Stimulated activated CD4-positive, alpha-beta T cell treated with anti-CD3 and anti-CD28 coated beads, Interleukin-1b, Interleukin-23, amount 100 ng/mL, for 1 hour (primary cell): ENCODE results near the gene GSTM1.
A peak's percentile ranks its signal among the peaks of the same experiment; 100 is the strongest.

ENCODE experiments used
- DNase-seq, 2 donors: peaks; one replicate each; pipeline ENCODE4 v3.0.0-alpha.2; 2020; ENCODE audit warnings: low read depth in 2 of 2

The GSTM1 gene

DNA sequence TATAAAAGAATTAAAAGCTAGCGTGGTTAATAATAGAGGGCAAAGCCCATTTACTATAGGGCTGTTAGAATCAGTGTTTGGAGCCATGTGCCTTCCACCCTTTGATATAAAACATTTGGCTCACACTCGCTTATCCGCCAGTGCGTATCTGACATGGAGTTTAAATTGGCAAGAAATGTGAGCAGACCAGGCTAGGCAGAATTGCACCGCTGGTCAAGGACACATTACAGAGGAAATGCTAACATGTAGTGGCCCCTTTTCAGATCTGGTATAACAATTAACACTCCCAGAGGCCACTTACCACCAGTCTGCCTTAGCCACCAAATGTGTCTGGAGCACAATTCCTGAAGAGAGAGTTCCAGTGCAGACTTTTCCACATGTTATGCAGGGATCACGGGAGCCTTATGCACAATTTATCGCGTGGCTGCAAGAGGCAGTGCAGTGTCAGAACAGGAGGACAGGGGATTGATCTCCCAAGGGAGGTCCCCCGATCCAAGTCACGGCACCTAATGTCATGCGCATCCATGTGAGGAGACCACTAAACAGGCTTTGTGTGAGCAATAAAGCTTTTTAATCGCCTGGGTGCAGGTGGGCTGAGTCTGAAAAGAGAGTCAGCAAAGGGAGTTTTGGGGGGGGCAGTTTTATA lies 39.2 kb downstream of the GSTM1 start:
- no peak for DNase-seq

DNA sequence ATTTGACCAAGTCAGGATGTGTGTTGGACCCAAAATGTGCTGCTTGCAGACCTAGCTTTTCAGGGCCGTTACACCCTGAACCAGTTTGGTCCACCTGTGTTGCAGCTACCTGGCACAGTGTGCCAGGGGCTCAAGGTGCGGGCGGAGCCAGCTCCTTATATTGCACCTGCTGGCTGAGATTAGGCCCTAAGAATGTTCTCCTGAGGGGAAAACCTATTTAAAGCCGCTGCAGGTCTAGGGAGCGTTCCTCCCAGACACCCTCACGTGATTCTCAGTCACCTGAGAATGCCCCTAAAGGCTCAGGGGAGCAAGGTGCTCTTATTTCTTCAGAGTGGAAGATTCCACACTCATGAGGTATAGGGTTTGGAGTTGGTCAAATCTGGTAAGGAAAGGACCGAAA lies 41.3 kb downstream of the GSTM1 start:
- DNase-seq = no peak

GRCh38 chr1:109730666-109731065 lies 43.0 kb downstream of the GSTM1 start:
- DNase-seq = no peak

GRCh38 chr1:109732390-109732881 lies 44.8 kb downstream of the GSTM1 start:
- DNase-seq = no peak

DNA sequence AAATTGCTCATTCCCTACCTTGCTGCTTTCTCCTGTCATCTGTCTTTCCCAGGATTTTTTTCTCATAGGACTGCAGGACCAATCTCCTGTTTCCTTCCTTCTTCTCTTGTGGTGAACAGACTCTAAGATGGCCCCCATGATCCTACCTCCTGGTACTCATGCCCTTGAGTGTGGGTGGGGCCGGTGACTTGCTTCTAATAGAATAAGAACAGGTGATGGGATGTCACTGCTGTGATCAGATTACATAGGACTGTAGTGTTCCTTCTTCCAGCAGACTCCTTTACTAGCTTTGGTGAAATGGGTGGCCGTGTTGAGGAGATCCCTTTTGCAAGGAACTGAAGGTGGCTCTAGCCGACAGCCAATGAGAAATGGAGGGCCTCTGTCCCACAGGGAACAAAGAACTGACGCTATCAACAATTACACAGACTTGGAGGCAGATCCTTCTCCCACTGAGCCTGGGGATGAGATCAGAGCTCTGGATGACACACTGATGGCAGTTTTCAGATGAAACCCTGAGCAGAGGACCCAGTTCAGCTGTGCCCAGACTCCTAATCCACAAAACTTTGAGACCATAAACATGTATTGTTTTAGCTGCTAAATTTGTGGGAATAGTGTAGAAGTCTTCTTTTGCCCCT lies 45.7 kb downstream of the GSTM1 start:
- DNase-seq = no peak

DNA sequence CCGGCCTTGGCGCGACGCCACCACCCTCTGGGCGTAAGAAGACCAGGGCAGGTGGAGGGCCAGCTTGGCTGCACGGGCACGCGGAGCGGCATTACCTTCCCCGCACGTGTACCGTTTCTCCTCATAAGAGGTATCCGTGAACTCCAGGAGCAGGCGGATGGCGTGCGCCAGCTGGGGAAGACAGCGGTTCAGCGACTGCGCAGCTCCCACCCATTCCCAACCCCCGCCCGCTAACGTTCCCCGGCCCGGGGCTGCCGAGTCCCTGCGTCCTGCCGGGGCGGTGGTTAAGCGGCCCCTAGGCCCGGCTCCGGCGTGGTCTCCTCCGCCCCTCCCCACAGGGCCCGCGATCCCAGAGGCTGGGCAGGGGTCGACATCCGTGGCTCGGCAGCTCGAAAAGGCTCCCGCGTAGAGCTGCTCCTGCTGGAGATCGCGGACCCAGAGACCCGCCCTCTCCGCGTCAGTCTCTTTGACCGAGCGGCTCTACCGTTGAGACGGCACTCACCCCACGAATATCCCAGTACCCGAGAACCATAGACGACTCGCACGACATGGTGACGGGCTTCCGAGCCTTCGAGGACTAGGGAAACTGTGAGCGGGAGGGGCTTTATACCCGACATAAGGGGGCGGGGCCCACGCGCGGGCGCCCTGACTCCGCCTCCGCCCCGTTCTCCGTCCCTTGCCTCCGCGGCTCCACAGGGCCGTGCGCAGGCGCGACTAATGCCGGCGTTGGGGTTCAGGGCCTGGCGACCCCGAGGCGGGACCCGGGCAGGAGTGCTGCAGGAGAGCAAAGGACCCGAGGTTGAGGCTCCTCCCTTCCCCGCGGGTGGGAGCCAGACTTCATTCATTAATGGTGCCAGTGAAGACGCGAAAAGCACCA lies 52.4 kb downstream of the GSTM1 start:
- DNase-seq = peak; percentile 59 to 74

GRCh38 chr1:109740615-109741373 lies 53.2 kb downstream of the GSTM1 start, which contains the start of gene GSTM3:
TSS of gene GSTM3 (minus strand) at chr1:109741038. CDS start at chr1:109740287, 751 bp downstream.
- no peak for DNase-seq
